ENCODE results near the gene MLLT11. TPM values are rescaled to one million over a fixed set of nuclear protein-coding genes. Genes with fewer than 3 reads are reported as not detected.

The MLLT11 gene
- total and polyA plus RNA-seq, 10 of the 15 experiments (the other 5 are each of a cell fraction or from before 2014, with no cell fraction given): 6.2 to 27.3 (median 9.2) TPM

GRCh38 chr1:151047925-151048644, 12.1 kb upstream of the MLLT11 start (continued):
- TF ChIP-seq YBX1 (IDR thresholded peaks at IDR 0.05) (no peak), CUX1 (IDR thresholded peaks at IDR 0.05; ENCODE audit: insufficient replicate concordance, low read depth, low read length) (no peak), YY1 (IDR thresholded peaks at IDR 0.05; ENCODE audit: low read depth, low read length) (peak; percentile 79; the same call in 1 of the 2 replicates), SREBF1 (IDR thresholded peaks at IDR 0.05; ENCODE audit: low read length) (no peak), ELK1 (IDR thresholded peaks at IDR 0.05; ENCODE audit: low read depth, low read length) (no peak), POLR2AphosphoS5 (IDR thresholded peaks at IDR 0.05; ENCODE audit: low read length) (no peak), BRCA1 (IDR thresholded peaks at IDR 0.05; ENCODE audit: low read depth, low read length) (no peak), NFIC (IDR thresholded peaks at IDR 0.05; ENCODE audit: low read depth, low read length) (no peak), KAT2A (conservative IDR thresholded peaks at IDR 0.05; ENCODE audit: control insufficient read depth, low read depth, low read length) (no peak), NFYB (IDR thresholded peaks at IDR 0.05; ENCODE audit: insufficient read depth, low read depth, low read length) (no peak), HDGF (IDR thresholded peaks at IDR 0.05) (no peak), MLLT1 (IDR thresholded peaks at IDR 0.05) (no peak), CEBPB (IDR thresholded peaks at IDR 0.05; ENCODE audit: borderline replicate concordance in 1 of 2, low read depth in 2 of 2, low read length in 2 of 2) (no peak), RAD21 (IDR thresholded peaks at IDR 0.05; ENCODE audit: insufficient read depth, low read depth, low read length) (no peak), SRF (IDR thresholded peaks at IDR 0.05; ENCODE audit: low read depth in 2 of 2, low read length in 2 of 2) (no peak), BCLAF1 (IDR thresholded peaks at IDR 0.05) (no peak)

Data from GM12878 (cell line).